H9 (cell line): Measurements from ENCODE around the gene HHAT. TPM values are rescaled to one million over a fixed set of nuclear protein-coding genes. Genes with fewer than 3 reads are reported as not detected.

ENCODE experiments used
- DNase-seq: peaks from one replicate; pipeline ENCODE4 v3.0.0-alpha.2; 2017
- H2AFZ ChIP-seq: one replicate; pipeline ENCODE4 v1.6.1; 2013; ENCODE audit warnings: mild to moderate bottlenecking, low read length, control low read depth, moderate library complexity
- H2AK5ac ChIP-seq: 2 replicates; pipeline ENCODE4 v1.6.1; 2013; ENCODE audit warnings: low read length, control low read depth, mixed read lengths; ENCODE audit not compliant: insufficient read length
- H2BK120ac ChIP-seq: one replicate; pipeline ENCODE4 v1.6.1; 2013; ENCODE audit warnings: low read depth, mild to moderate bottlenecking, low read length, control low read depth, inconsistent platforms; ENCODE audit not compliant: poor library complexity, severe bottlenecking
- H2BK12ac ChIP-seq: 2 replicates; pipeline ENCODE4 v1.6.1; 2013; ENCODE audit warnings: low read length, control low read depth, mixed read lengths, low read depth; ENCODE audit not compliant: insufficient read length
- H2BK15ac ChIP-seq: 2 replicates; pipeline ENCODE4 v1.6.1; 2013; ENCODE audit warnings: low read depth, low read length, control low read depth
- H2BK20ac ChIP-seq: one replicate; pipeline ENCODE4 v1.6.1; 2013; ENCODE audit warnings: low read depth, mild to moderate bottlenecking, low read length, control low read depth, inconsistent platforms; ENCODE audit not compliant: poor library complexity, severe bottlenecking
- H2BK5ac ChIP-seq: 2 replicates; pipeline ENCODE4 v1.6.1; 2013; ENCODE audit warnings: low read length, control low read depth, mixed read lengths; ENCODE audit not compliant: insufficient read length
- H3K14ac ChIP-seq: 2 replicates; pipeline ENCODE4 v1.6.1; 2013; ENCODE audit warnings: low read length, control low read depth; ENCODE audit not compliant: insufficient read depth
- H3K18ac ChIP-seq: 2 replicates; pipeline ENCODE4 v1.6.1; 2013; ENCODE audit warnings: low read depth, mild to moderate bottlenecking, mixed read lengths, low read length, control low read depth; ENCODE audit not compliant: insufficient read length
- H3K23ac ChIP-seq: 2 replicates; pipeline ENCODE4 v1.6.1; 2013; ENCODE audit warnings: low read length, control low read depth, mixed read lengths, low read depth; ENCODE audit not compliant: insufficient read length
- H3K23me2 ChIP-seq: 2 replicates; pipeline ENCODE4 v1.6.1; 2013; ENCODE audit warnings: low read depth, mild to moderate bottlenecking, mixed read lengths, low read length, control low read depth; ENCODE audit not compliant: insufficient read length, poor library complexity, severe bottlenecking
- H3K27ac ChIP-seq: 2 replicates; pipeline ENCODE4 v1.5.1; 2013; ENCODE audit warnings: low read length, control low read depth, mixed read lengths, low read depth; ENCODE audit not compliant: insufficient read length
- H3K27me3 ChIP-seq: 2 replicates; pipeline ENCODE4 v1.6.1; 2013; ENCODE audit warnings: low read length, control low read depth, inconsistent platforms; ENCODE audit not compliant: insufficient read depth
- H3K4ac ChIP-seq: 2 replicates; pipeline ENCODE4 v1.6.1; 2013; ENCODE audit warnings: low read depth, mild to moderate bottlenecking, control low read depth, inconsistent platforms, low read length, moderate library complexity
- H3K4me1 ChIP-seq: 2 replicates; pipeline ENCODE4 v1.6.1; 2013; ENCODE audit warnings: low read length, control low read depth, inconsistent platforms; ENCODE audit not compliant: insufficient read depth
- H3K4me2 ChIP-seq: 2 replicates; pipeline ENCODE4 v1.6.1; 2013; ENCODE audit warnings: low read length, control low read depth, mixed read lengths; ENCODE audit not compliant: insufficient read length, insufficient read depth
- H3K56ac ChIP-seq: 2 replicates; pipeline ENCODE4 v1.6.1; 2013; ENCODE audit warnings: low read depth, mild to moderate bottlenecking, mixed read lengths, low read length, control low read depth; ENCODE audit not compliant: insufficient read length
- H3K79me1 ChIP-seq: 2 replicates; pipeline ENCODE4 v1.6.1; 2013; ENCODE audit warnings: low read depth, mild to moderate bottlenecking, moderate library complexity, low read length, control low read depth, inconsistent platforms; ENCODE audit not compliant: insufficient read depth, poor library complexity, severe bottlenecking
- H3K79me2 ChIP-seq: 2 replicates; pipeline ENCODE4 v1.6.1; 2013; ENCODE audit warnings: low read length, control low read depth, inconsistent platforms; ENCODE audit not compliant: insufficient read depth
- H3K9ac ChIP-seq: 2 replicates; pipeline ENCODE4 v1.6.1; 2013; ENCODE audit warnings: low read length, control low read depth, mixed read lengths; ENCODE audit not compliant: insufficient read length; ENCODE audit errors: extremely low read depth
- H3K9me3 ChIP-seq: one replicate; pipeline ENCODE4 v1.6.1; 2013; ENCODE audit warnings: low read depth, low read length, inconsistent platforms; ENCODE audit not compliant: control insufficient read depth
- H3T11ph ChIP-seq: one replicate; pipeline ENCODE4 v1.6.1; 2013; ENCODE audit warnings: mild to moderate bottlenecking, low read length, control low read depth, inconsistent platforms
- H4K20me1 ChIP-seq: one replicate; pipeline ENCODE4 v1.6.1; 2013; ENCODE audit not compliant: control insufficient read depth, insufficient read length, insufficient read depth
- H4K5ac ChIP-seq: 2 replicates; pipeline ENCODE4 v1.6.1; 2013; ENCODE audit warnings: low read depth, mild to moderate bottlenecking, mixed read lengths, low read length, control low read depth; ENCODE audit not compliant: insufficient read length
- H4K8ac ChIP-seq: replicated peaks from 2 replicates; pipeline ENCODE4 v1.6.1; 2013; ENCODE audit warnings: low read length, control low read depth, mixed read lengths, low read depth; ENCODE audit not compliant: insufficient read length
- H4K91ac ChIP-seq: 2 replicates; pipeline ENCODE4 v1.6.1; 2013; ENCODE audit warnings: low read depth, mild to moderate bottlenecking, moderate library complexity, mixed read lengths, low read length, control low read depth; ENCODE audit not compliant: insufficient read length
- H3K27ac Mint-ChIP-seq, 3 experiments: 2 replicates in 2 of 3; 3 replicates in 1 of 3; pipeline ENCODE4 v1.8.0; 2020 to 2021; ENCODE audit warnings: mixed read lengths in 3 of 3, mild to moderate bottlenecking in 1 of 3, moderate library complexity in 1 of 3
- H3K27me3 Mint-ChIP-seq: 2 replicates; pipeline ENCODE4 v1.8.0; 2021; ENCODE audit warnings: low read depth, mild to moderate bottlenecking, moderate library complexity, mixed read lengths
- H3K36me3 Mint-ChIP-seq, 3 experiments: 2 replicates in 2 of 3; 3 replicates in 1 of 3; pipeline ENCODE4 v1.8.0; 2020 to 2021; ENCODE audit warnings: low read depth in 3 of 3, mixed read lengths in 3 of 3; ENCODE audit not compliant: insufficient read depth in 1 of 3
- H3K4me1 Mint-ChIP-seq, 2 experiments: 2 replicates each; pipeline ENCODE4 v1.8.0; 2020; ENCODE audit warnings: mixed read lengths in 2 of 2
- H3K4me3 Mint-ChIP-seq, 2 experiments: 2 replicates in 1 of 2; 3 replicates in 1 of 2; pipeline ENCODE4 v1.8.0; 2020 to 2021; ENCODE audit warnings: mild to moderate bottlenecking in 2 of 2, mixed read lengths in 2 of 2, moderate library complexity in 1 of 2
- H3K9me3 Mint-ChIP-seq, 2 experiments: 2 replicates in 1 of 2; 3 replicates in 1 of 2; pipeline ENCODE4 v1.8.0; 2020; ENCODE audit warnings: mild to moderate bottlenecking in 2 of 2, mixed read lengths in 2 of 2, moderate library complexity in 1 of 2
- CTCF ChIP-seq: fragments of 200-600 bp; sonication (generic); conservative IDR thresholded peaks from 3 replicates; pipeline ENCODE4 v1.8.0; 2021; ENCODE audit warnings: antibody characterized with exemption, mild to moderate bottlenecking
- WGBS: extraction: QIAGEN DNeasy Blood & Tissue Kit; methylation state at CpG from one replicate; pipeline ENCODE4 v1.1.7; 2013; ENCODE audit warnings: missing lambda C conversion rate, low lambda C conversion rate, mixed read lengths; ENCODE audit not compliant: insufficient read length; ENCODE audit errors: extremely low coverage; 5-methylcytosine and 5-hydroxymethylcytosine counted together
- total RNA-seq: library from RNA; stranded (reverse); gene quantifications from 2 replicates; pipeline ENCODE4 v1.2.1, GENCODE V29; 2021

HHAT gene
- total RNA-seq, 1 experiment from 2014 or later: 0.48 TPM

GRCh38 chr1:210487021-210487420 is 158.3 kb downstream of the HHAT start:
- Histone ChIP-seq H3K27me3 (no peaks in the 10 kb centered on the region), H2BK5ac (no peak overlapping the region), H3K4me1 (no peaks in the 10 kb centered on the region), H2BK20ac (no peak overlapping the region), H3K9me3 (no peaks in the 10 kb centered on the region), H3K56ac (no peak overlapping the region), H3K79me2 (no peaks in the 10 kb centered on the region), H3K79me1 (no peaks in the 10 kb centered on the region), H4K5ac (no peak overlapping the region), H3K4ac (no peak overlapping the region), H2AK5ac (no peak overlapping the region), H3T11ph (no peak overlapping the region), H2BK120ac (no peak overlapping the region), H3K14ac (no peak overlapping the region), H4K8ac (no peak overlapping the region), H3K4me2 (no peak overlapping the region), H2BK12ac (no peak overlapping the region), H3K27ac (no peak overlapping the region), H2BK15ac (no peak overlapping the region), H3K23ac (no peak overlapping the region), H4K20me1 (no peaks in the 10 kb centered on the region), H3K9ac (no peak overlapping the region), H3K23me2 (no peaks in the 10 kb centered on the region), H3K18ac (no peak overlapping the region), H4K91ac (no peak overlapping the region), H2AFZ (no peak overlapping the region)
- Mint-ChIP-seq H3K9me3 (no peaks in the 10 kb centered on the region), H3K36me3 (no peaks in the 10 kb centered on the region), H3K27ac (no peak overlapping the region), H3K4me3 (no peak overlapping the region; a peak in 1 of 5 replicates), H3K4me1 (peaks cover 13 to 15% of the 10 kb centered on the region in 2 experiments), H3K27me3 (no peaks in the 10 kb centered on the region)
- no CpG with 5 or more reads among the region's 2 CpGs for WGBS
- no peak for DNase-seq
- TF ChIP-seq CTCF: no peak
